NCI-H1092 treated with DMSO at 0.1 percent for 48 hours (cell line): ENCODE results near the gene HMGCLL1.

Experiments used
- DNase-seq: peaks from one replicate; lab custom pipeline; 2025; lab: John Stamatoyannopoulos, UW

The HMGCLL1 gene

GRCh38 chr6:55531496-55531895 is 47.5 kb downstream of the HMGCLL1 start:
- no peak for DNase-seq

- no peak for DNase-seq
Observed at GRCh38 chr6:55530931-55531330, 48.1 kb downstream of the HMGCLL1 start.

- DNase-seq: no peak
Observed at GRCh38 chr6:55528624-55529023, 50.4 kb downstream of the HMGCLL1 start.

GRCh38 chr6:55524441-55524840 is 54.6 kb downstream of the HMGCLL1 start:
- no peak for DNase-seq

- no peak for DNase-seq
Observed at GRCh38 chr6:55518529-55519060, 60.4 kb downstream of the HMGCLL1 start.

GRCh38 chr6:55516736-55517135 is 62.3 kb downstream of the HMGCLL1 start:
- no peak for DNase-seq

- no peak for DNase-seq
Observed at GRCh38 chr6:55512904-55513303, 66.1 kb downstream of the HMGCLL1 start.

GRCh38 chr6:55511122-55511800 is 67.7 kb downstream of the HMGCLL1 start:
- no peak for DNase-seq

GRCh38 chr6:55499591-55499990 is 79.4 kb downstream of the HMGCLL1 start:
- no peak for DNase-seq

GRCh38 chr6:55497694-55498093 is 81.3 kb downstream of the HMGCLL1 start:
- DNase-seq: no peak

- DNase-seq: no peak
Observed at GRCh38 chr6:55496201-55496600, 82.8 kb downstream of the HMGCLL1 start.

GRCh38 chr6:55495277-55495676 is 83.7 kb downstream of the HMGCLL1 start:
- no peak for DNase-seq

- DNase-seq: no peak
Observed at GRCh38 chr6:55494411-55494810, 84.6 kb downstream of the HMGCLL1 start.

GRCh38 chr6:55492259-55492658 is 86.7 kb downstream of the HMGCLL1 start:
- DNase-seq: no peak

- DNase-seq: no peak
Observed at GRCh38 chr6:55490871-55491270, 88.1 kb downstream of the HMGCLL1 start.

- no peak for DNase-seq
Observed at GRCh38 chr6:55474382-55474781, 104.6 kb downstream of the HMGCLL1 start.

- DNase-seq: no peak
Observed at GRCh38 chr6:55473722-55474121, 105.3 kb downstream of the HMGCLL1 start.

- no peak for DNase-seq
Observed at GRCh38 chr6:55469951-55470366, 109.0 kb downstream of the HMGCLL1 start.

GRCh38 chr6:55456016-55456415 is 123.0 kb downstream of the HMGCLL1 start:
- no peak for DNase-seq

- DNase-seq: no peak
Observed at GRCh38 chr6:55450005-55450404, 129.0 kb downstream of the HMGCLL1 start.

GRCh38 chr6:55449225-55449624 is 129.8 kb downstream of the HMGCLL1 start:
- DNase-seq: no peak

GRCh38 chr6:55448451-55448850 is 130.5 kb downstream of the HMGCLL1 start:
- no peak for DNase-seq

GRCh38 chr6:55447891-55448290 is 131.1 kb downstream of the HMGCLL1 start:
- DNase-seq: no peak

- DNase-seq: peak; percentile 7
Observed at GRCh38 chr6:55445648-55446204, 133.3 kb downstream of the HMGCLL1 start.
